C4-2B (cell line): ENCODE data around the gene CCDC194.

Source experiments
- H3K27ac ChIP-seq: fragments of 450-650 bp; 2 replicates; pipeline ENCODE4 v1.5.1; 2017
- ZFX ChIP-seq: fragments of 450-650 bp; IDR thresholded peaks from 2 replicates; pipeline ENCODE4 v1.6.1; 2017
- TF ChIP-seq, protein P1 (sequence below): fragments of 450-650 bp; conservative IDR thresholded peaks from 2 replicates; pipeline ENCODE4 v1.5.1; 2017; ENCODE audit warnings: mild to moderate bottlenecking

Gene CCDC194

DNA sequence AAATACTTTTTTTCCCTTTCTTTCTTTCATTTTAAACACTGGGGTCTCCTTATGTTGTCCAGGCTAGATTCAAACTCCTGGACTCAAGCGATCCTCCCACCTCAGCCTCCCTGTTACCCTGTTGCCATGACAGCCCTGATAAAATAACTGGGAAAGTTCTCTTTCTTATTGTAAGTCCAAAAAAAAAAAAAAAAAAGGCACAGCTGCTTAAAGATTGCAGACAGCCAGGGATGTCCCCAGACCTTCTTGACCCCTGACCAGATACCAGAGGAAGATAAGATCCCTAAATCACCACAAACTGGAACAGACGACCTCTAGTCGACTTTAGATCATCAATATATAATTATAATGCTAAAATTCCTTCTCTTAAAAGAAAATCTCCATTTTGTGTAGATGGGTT lies 24.7 kb upstream of the CCDC194 start:
- peak overlapping the region; percentile 72; the same call in 1 of the 2 replicates for H3K27ac ChIP-seq
- TF ChIP-seq ZFX: no peak
- TF ChIP-seq, protein P1, sequence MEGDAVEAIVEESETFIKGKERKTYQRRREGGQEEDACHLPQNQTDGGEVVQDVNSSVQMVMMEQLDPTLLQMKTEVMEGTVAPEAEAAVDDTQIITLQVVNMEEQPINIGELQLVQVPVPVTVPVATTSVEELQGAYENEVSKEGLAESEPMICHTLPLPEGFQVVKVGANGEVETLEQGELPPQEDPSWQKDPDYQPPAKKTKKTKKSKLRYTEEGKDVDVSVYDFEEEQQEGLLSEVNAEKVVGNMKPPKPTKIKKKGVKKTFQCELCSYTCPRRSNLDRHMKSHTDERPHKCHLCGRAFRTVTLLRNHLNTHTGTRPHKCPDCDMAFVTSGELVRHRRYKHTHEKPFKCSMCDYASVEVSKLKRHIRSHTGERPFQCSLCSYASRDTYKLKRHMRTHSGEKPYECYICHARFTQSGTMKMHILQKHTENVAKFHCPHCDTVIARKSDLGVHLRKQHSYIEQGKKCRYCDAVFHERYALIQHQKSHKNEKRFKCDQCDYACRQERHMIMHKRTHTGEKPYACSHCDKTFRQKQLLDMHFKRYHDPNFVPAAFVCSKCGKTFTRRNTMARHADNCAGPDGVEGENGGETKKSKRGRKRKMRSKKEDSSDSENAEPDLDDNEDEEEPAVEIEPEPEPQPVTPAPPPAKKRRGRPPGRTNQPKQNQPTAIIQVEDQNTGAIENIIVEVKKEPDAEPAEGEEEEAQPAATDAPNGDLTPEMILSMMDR: no peak

DNA sequence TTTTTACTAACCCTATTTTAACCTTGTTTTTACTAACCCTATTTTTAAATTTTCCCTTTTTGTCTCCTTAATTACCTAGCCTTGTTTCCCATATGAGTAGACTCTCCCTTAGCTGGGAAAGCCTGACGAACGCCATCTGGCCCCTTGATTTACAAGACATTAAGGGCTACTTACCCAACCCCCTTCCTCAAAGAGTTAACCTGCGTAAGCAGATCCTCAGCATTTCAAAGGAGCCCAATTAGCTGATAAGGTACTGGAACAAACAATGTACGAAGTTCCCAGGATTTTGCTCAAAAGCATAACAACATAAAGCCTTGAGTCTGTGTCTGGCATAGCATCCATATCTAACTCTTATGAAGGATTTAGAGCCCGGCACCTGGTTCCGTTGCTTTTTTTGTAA lies 21.1 kb upstream of the CCDC194 start:
- TF ChIP-seq ZFX: no peak
- TF ChIP-seq, protein P1: no peak
- H3K27ac ChIP-seq: no peak overlapping the region

DNA sequence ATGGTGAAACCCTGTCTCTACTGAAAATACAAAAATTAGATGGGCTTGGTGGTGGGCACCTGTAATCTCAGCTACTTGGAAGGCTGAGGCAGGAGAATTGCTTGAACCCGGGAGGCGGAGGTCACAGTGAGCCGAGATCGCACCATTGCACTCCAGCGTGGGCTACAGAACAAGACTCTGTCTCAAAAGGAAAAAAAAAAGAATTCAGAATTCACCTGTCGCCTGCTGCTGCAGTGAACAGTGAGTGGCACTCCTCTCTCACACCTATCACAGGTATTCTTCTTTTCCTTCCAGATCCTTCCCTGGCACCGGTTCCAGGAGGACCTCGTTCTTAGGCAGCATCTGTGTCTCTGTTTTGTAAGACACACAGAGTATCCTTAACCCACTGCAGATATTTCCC lies 20.1 kb upstream of the CCDC194 start:
- TF ChIP-seq ZFX: no peak
- TF ChIP-seq, protein P1: no peak
- H3K27ac ChIP-seq: no peak overlapping the region

DNA sequence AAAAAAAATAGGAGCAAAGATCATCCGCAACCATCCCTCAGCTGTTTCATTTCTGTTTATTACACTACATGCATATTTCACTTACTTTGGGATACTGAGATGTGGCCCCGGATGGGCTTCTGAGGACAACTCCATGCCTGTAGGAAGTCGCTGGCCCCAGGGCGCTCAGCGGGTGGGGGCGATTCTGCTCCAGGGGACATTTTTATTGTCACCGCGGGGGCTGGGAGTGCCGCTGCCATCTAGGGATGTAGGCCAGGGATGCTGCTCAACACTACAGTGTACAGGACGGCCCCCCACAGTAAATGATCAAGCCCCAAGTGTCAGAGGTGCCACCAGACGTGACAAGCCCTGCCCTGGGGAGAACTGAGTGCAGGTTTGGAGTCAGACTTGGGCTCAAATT lies 17.8 kb upstream of the CCDC194 start:
- TF ChIP-seq ZFX: no peak

DNA sequence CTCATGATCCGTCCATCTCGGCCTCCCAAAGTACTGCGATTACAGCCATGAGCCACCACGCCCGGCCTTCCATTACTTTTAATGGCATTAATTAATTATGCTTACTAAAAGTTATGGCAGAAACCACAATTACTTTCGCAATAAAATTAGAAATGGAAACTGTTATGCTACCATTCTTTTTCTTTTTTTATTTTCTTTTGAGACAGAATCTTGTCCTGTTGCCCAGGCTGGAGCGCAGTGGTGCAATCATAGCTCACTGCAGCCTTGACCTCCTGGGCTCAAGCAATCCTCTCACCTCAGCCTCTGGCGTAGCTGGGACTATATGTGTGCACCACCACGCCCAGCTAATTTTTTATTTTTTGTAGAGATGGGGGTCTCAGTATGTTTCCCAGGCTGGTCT lies 16.0 kb upstream of the CCDC194 start:
- TF ChIP-seq, protein P1: no peak
- no peak for TF ChIP-seq ZFX

More for the DNA sequence above, 17.8 kb upstream of the CCDC194 start:
- no peak overlapping the region for H3K27ac ChIP-seq

DNA sequence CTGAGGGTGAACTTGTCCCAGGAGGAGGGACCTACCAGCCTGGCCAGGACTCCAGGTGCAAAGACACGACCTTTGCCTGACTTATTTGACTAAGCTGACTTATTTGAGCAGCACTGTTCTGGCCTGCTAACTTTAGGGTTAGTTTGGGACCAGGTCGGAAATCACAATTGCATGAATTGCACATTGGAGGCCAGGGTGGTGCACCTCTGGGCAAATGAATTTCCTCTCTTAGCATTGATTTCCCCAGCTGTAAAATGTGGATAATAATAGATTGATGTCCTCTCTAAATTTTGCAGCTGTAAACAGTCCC lies 12.8 kb upstream of the CCDC194 start:
- H3K27ac ChIP-seq: no peak overlapping the region
- TF ChIP-seq, protein P1: no peak
- TF ChIP-seq ZFX: no peak

More for the DNA sequence above, 16.0 kb upstream of the CCDC194 start:
- H3K27ac ChIP-seq: no peak overlapping the region

DNA sequence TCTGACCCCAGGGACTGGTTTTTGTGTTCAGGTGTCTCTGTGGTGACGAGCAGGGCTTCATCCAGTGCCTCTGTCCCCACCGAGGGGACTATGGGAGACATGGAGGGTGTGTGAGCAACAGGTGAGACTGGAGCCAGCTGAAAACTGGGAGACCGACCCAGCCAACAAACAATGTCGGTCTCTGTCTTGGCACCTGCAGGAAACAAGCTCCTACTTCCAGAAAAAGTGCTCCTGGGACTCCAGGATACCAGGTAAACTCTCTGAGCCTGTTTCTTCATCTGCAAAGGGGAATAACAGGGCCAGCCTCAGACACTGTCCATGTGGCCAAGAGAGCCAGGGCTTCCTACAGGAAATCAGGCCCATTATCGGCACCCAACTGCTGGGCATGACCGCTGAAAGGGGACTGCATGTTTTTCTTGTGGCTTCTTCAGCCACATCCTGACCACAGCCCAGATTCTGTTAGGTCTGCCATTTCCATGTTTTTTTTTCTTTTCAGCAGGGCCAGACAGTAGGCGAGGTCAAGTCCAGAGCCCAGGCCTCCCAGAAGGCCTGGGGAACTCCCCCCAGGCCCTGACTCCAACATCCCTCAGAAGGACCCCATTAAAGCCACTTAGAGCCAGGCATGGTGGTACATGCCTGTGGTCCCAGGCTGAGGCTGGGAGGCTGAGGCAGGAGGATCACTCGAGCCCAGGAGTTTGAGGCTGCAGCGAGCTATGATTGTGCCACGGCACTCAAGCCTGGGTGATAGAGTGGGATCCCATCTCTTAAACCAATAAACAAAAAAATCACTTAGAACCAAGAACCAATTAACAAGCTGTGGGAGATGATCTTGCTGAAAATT lies 12.3 kb upstream of the CCDC194 start:
- H3K27ac ChIP-seq: no peak overlapping the region
- no peak for TF ChIP-seq ZFX
- TF ChIP-seq, protein P1: no peak
